ENCODE measurements around the gene ODF4. TPM values are rescaled to one million over a fixed set of nuclear protein-coding genes. Genes with fewer than 3 reads are reported as not detected.
A peak's percentile ranks its signal among the peaks of the same experiment; 100 is the strongest.
"Not testable (repeated sequence)": the region's sequence is repeated elsewhere in the genome, so short reads cannot be mapped to it uniquely, and the experiment has no call there.

Gene ODF4
- total RNA-seq, 2 experiments from 2014 or later = not detected

DNA sequence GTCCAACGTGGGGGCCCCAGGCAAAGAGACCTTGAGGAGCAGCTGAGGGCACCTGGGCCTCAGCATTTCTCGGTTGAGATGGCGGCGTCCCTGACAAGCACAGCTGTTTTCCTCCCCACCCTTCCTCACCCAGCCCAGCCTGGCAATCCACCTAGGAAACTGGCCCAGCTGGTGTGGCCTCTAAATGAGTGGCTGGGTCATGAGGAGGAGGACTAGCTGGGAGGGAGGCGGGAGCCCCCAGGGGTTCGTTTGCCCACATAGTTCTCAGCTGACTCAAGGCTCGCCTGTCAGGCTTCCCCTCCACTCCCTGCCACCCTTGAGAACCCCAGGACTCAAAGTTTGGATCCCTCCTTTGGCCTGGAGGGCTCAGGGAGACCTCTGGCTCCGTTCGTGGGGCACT is 52.1 kb downstream of the ODF4 start:
- intact Hi-C loops (cut with micrococcal nuclease) = no loop called here
- Mint-ChIP-seq H3K27me3 (ENCODE audit: low read depth) (no peaks in the 10 kb centered on the region), H3K27ac (no peak overlapping the region), H3K4me3 (no peak overlapping the region), H3K9me3 (no peaks in the 10 kb centered on the region), H3K4me1 (ENCODE audit: low read depth) (peaks cover 10% of the 10 kb centered on the region), H3K36me3 (ENCODE audit: low read depth) (no peaks in the 10 kb centered on the region)
- DNase-seq = no peak
- CTCF ChIA-PET = interaction anchor here (0.6 to 1.8 kb wide), 3 partner anchors 8 to 89 kb away, joined by 3 to 4 read pairs (median 3); partner anchors contain the start of gene KRABD2

DNA sequence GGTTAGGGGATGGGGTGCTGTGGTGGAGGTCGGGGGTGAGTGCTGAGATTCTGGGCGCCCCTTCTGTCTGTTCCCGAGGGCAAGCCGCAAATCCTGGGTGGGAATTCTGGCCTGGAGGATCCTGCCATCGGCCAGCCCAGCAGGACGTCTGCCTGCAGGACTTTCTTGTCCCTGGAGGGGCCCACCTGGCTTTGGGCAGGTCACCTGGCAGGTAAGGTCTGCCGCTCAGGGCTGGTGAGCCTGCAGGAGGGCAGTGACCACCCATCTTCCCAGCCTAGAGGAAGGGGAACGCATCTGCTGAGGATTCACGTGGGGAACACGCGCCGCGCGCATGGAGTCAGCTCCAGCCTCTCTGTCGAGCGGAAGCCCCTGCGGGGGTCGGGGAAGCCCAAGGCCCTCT is 52.6 kb downstream of the ODF4 start:
- Mint-ChIP-seq H3K4me3 (no peak overlapping the region), H3K27ac (no peak overlapping the region), H3K27me3 (ENCODE audit: low read depth) (no peaks in the 10 kb centered on the region), H3K4me1 (ENCODE audit: low read depth) (peaks cover 10% of the 10 kb centered on the region), H3K36me3 (ENCODE audit: low read depth) (no peaks in the 10 kb centered on the region), H3K9me3 (no peaks in the 10 kb centered on the region)
- no peak for DNase-seq
- CTCF ChIA-PET = interaction anchor here (1.8 kb wide), 1 partner anchor 9 kb away, joined by 4 read pairs; no protein-coding TSS in a partner anchor
- intact Hi-C loops (cut with micrococcal nuclease) = no loop called here

DNA sequence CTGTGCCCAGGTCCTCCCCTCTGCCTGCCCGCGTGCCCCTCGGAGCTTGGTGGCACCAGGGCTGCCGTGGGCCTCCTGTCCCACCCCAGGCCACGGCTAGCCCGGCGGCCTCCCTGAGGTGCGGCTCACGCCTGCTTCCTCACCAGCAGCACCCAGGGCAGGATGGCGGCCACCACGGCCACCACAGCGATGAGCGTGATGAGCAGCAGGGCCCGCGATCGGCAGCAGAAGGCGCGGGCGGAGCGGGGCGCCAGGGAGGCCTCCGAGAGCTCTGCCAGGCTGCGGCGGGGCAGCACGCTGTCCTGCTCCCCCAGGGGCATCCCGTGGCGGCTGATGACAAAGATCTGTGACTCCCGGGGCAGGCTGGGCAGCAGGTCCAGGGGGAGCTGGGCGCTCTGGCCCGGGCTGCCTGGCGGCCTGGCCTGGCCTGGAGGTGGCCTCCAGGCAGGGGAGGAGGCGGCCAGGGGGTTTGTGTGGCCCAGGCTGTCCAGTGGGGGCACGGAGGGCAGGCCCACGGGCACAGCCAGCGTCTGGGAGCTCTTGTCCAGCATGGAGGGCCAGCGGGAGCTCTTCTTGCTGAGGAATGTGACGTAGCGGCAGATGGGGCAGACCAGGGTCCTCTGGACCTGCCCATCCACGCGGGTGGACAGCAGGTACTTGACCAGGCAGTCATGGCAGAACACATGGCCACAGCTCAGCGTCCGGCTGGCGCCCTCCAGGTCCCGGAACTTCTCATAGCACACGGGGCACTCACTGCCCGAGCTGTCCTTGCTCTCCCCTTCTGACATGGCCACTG is 53.2 kb downstream of the ODF4 start:
- H3K9me3 Mint-ChIP-seq = no peaks in the 10 kb centered on the region
- intact Hi-C loops (cut with micrococcal nuclease) = no loop called here
- no peak overlapping the region for H3K4me3 Mint-ChIP-seq
- H3K36me3 Mint-ChIP-seq (ENCODE audit: low read depth) = no peaks in the 10 kb centered on the region
- DNase-seq = no peak
- CTCF ChIA-PET = interaction anchor here (1.8 kb wide), 1 partner anchor 9 kb away, joined by 4 read pairs; no protein-coding TSS in a partner anchor
- H3K4me1 Mint-ChIP-seq (ENCODE audit: low read depth) = peaks cover 10% of the 10 kb centered on the region
- H3K27ac Mint-ChIP-seq = peak overlapping the region; percentile 66
- peaks cover 3% of the 10 kb centered on the region for H3K27me3 Mint-ChIP-seq (ENCODE audit: low read depth)

DNA sequence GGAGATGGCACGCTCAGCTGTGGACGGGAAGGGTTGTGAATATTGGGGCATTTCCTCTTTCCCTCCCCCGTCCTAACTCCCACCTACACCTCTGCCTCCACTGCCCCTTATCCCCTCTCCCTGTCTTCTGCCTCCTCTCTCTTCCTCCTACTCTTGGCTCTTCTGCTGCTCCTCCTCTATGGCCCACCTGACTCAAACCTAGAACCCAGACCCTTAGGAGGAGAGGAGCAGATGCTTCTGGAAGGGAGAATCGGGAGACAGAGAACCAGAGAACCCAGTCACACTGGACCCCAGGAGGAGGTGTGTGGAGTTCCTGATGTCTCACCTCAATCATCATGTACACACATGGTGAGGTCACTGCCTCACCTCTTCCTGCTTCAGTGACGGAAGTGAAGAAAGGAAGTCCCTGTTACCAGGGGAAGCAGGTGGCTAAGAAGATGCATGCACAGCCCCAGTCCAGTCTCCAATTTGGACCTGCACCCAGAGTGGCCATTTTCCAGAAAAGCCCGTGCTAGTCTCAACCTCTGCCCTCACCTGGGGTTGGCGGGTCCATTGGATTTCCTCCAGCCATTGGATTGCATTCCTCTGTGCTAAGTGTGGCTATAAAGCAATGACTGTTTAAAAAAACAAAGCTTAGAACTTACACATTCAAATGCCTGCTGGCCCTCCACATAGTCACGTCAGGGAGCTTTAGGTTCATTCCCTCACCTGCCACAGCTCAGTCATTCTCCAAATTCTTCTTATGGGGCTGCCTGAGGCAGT is 54.0 kb downstream of the ODF4 start:
- H3K9me3 Mint-ChIP-seq = no peaks in the 10 kb centered on the region
- H3K27ac Mint-ChIP-seq = peak overlapping the region; percentile 66
- no peaks in the 10 kb centered on the region for H3K36me3 Mint-ChIP-seq (ENCODE audit: low read depth)
- H3K4me1 Mint-ChIP-seq (ENCODE audit: low read depth) = peaks cover 10% of the 10 kb centered on the region
- intact Hi-C loops (cut with micrococcal nuclease) = no loop called here
- peak; percentile 64 for DNase-seq
- no peak overlapping the region for H3K4me3 Mint-ChIP-seq
- peaks cover 3% of the 10 kb centered on the region for H3K27me3 Mint-ChIP-seq (ENCODE audit: low read depth)
- CTCF ChIA-PET = interaction anchor here (1.1 to 1.8 kb wide), 2 partner anchors 10 kb away, joined by 4 read pairs; no protein-coding TSS in a partner anchor

DNA sequence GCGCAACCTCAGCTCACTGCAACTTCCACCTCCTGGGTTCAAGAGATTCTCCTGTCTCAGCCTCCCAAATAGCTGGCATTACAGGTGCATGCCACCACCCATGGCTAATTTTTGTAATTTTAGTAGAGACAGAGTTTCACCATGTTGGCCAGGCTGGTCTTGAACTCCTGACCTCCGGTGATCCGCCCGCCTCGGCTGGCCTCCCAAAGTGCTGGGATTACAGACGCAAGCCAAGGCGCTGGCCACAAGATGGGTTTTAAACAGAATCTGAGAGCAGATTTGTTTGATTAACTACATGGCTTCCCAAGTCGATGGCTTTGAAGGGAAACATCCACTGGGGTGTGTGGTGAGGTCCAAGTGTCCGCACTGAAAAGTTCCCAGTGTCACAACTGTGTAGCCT is 54.9 kb downstream of the ODF4 start:
- H3K36me3 Mint-ChIP-seq (ENCODE audit: low read depth); H3K9me3 Mint-ChIP-seq; H3K4me3 Mint-ChIP-seq; H3K27ac Mint-ChIP-seq; H3K27me3 Mint-ChIP-seq (ENCODE audit: low read depth); intact Hi-C loops (cut with micrococcal nuclease); DNase-seq: not testable (repeated sequence)
- CTCF ChIA-PET = interaction anchor here (1.1 kb wide), 1 partner anchor 11 kb away, joined by 4 read pairs; no protein-coding TSS in a partner anchor
- H3K4me1 Mint-ChIP-seq (ENCODE audit: low read depth) = peaks cover 10% of the 10 kb centered on the region

Other genes with a start within 250 kb of the ODF4 start
- gene ALOXE3, start 221.3 kb upstream of the ODF4 start, total RNA-seq = not detected
- gene HES7, start 215.7 kb upstream of the ODF4 start, total RNA-seq = 1 to 10 TPM; 2.4 to 2.9 TPM
- gene PER1, start 187.4 kb upstream of the ODF4 start, total RNA-seq = 10 to 100 TPM; 62.2 to 73.3 TPM
- gene VAMP2, start 176.9 kb upstream of the ODF4 start, total RNA-seq = 10 to 100 TPM; 33.3 to 35.8 TPM
- gene TMEM107, start 163.5 kb upstream of the ODF4 start, total RNA-seq = 10 to 100 TPM; 27.6 to 31.5 TPM
- gene BORCS6, start 149.7 kb upstream of the ODF4 start, total RNA-seq = 1 to 10 TPM; 4.0 to 4.3 TPM
- gene AURKB, start 129.3 kb upstream of the ODF4 start, total RNA-seq = 100 to 1,000 TPM; 243 TPM
- gene CTC1, start 91.8 kb upstream of the ODF4 start, total RNA-seq = 10 to 100 TPM; 67.0 to 74.7 TPM
- 100 to 1,000 TPM; 106 to 110 TPM for gene PFAS, start 90.6 kb upstream of the ODF4 start, total RNA-seq
- 10 to 100 TPM; 36.9 to 39.1 TPM for gene RANGRF, start 51.2 kb upstream of the ODF4 start, total RNA-seq
- gene SLC25A35, start 44.4 kb upstream of the ODF4 start, total RNA-seq = 1 to 10 TPM; 2.3 to 3.2 TPM
- not detected for gene ARHGEF15, start 29.6 kb upstream of the ODF4 start, total RNA-seq
- gene RPL26, start 43.4 kb downstream of the ODF4 start, total RNA-seq = 1,000 to 10,000 TPM; 3,652 to 3,827 TPM
- under 1 TPM; 0.07 to 0.10 TPM for gene RNF222, start 58.0 kb downstream of the ODF4 start, total RNA-seq
- gene NDEL1, start 96.0 kb downstream of the ODF4 start, total RNA-seq = 10 to 100 TPM; 43.1 to 47.1 TPM